ENCODE measurements around the gene VTN. TPM values are rescaled to one million over a fixed set of nuclear protein-coding genes. Genes with fewer than 3 reads are reported as not detected.

Gene VTN
- total and polyA plus RNA-seq, 4 experiments from 2014 or later, result 0.28 TPM; not detected in 3

DNA sequence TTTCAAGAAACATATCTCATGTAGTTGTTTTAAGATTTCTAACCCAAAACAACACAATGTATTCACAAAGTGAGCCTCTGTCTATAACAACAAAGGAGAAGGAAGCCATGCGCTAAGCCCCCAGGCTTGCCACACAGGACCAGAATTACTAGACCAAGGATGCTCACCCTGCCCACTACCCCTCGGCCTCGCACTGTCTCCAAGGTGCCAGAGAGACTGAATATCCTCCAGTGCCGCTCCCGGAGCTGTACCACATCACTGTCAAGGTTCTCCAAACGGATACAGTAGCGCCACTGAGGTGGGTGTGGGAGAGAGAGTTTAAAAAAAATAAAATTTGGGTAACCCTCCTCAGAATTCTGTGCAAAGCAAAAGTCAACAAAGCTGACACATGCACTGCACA is 19.8 kb downstream of the VTN start:
- no peak overlapping the region for H3K27ac Mint-ChIP-seq
- CTCF ChIA-PET (ENCODE audit: partially characterized antibody), result no interaction called here

DNA sequence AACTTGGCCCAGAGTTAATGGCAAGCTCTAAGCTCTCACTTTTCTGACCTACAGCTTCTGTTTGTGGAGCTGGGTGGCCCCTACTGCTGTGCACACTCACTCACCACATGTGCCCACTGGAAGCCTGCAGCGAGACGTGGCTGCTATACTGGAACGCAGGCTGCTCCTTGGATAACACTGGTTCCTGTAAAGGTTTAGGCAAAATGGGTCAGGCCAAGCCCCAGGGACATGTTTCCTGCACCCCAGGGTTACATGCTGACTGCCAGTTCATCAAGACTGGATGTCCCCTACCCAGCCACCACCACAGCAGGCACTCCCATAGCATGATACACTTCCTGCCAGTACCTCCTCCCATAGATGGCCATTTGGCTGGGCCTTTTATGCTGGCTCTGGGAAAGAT is 21.1 kb downstream of the VTN start:
- no peaks in the 10 kb centered on the region for H3K9me3 ChIP-seq (ENCODE audit: control insufficient read depth in 1 of 2, low read length in 2 of 2)
- peaks cover 72% of the 10 kb centered on the region for H3K36me3 ChIP-seq (ENCODE audit: insufficient read depth, low read length)
- H3K27me3 ChIP-seq (ENCODE audit: insufficient read depth, low read length), result no peaks in the 10 kb centered on the region
- H3K4me1 ChIP-seq (ENCODE audit: insufficient read depth, low read length), result no peaks in the 10 kb centered on the region
- no peak overlapping the region for H3K4me3 ChIP-seq (ENCODE audit: low read length in 2 of 2)
- peaks cover 53 to 80% of the 10 kb centered on the region in 2 donors for H3K36me3 Mint-ChIP-seq
- H3K27ac ChIP-seq (ENCODE audit: low read depth, low read length), result no peak overlapping the region
- POLR2A ChIA-PET (ENCODE audit: partially characterized antibody), result no interaction called here
- H3K4me1 Mint-ChIP-seq, result no peaks in the 10 kb centered on the region
- H3K9me3 Mint-ChIP-seq, result no peaks in the 10 kb centered on the region
- peak overlapping the region in 1 of 7 donors; percentile 46 for H3K27ac Mint-ChIP-seq
- no peaks in the 10 kb centered on the region for H3K27me3 Mint-ChIP-seq
- intact Hi-C loops (cut with micrococcal nuclease), result no loop called here
- no peak for DNase-seq
- CTCF ChIA-PET (ENCODE audit: partially characterized antibody), result interaction anchor here (0.9 kb wide), 1 partner anchor 543 kb away, joined by 3 read pairs; no protein-coding TSS in a partner anchor
- H3K4me3 Mint-ChIP-seq, result no peak overlapping the region

More for the DNA sequence above, 19.8 kb downstream of the VTN start:
- H3K9me3 ChIP-seq (ENCODE audit: control insufficient read depth in 1 of 2, low read length in 2 of 2), result no peaks in the 10 kb centered on the region
- Mint-ChIP-seq H3K9me3 (no peaks in the 10 kb centered on the region), H3K4me1 (peaks cover 0 to 7% (median 2%) of the 10 kb centered on the region in 4 donors), H3K36me3 (peaks cover 57 to 73% of the 10 kb centered on the region in 2 donors), H3K27me3 (no peaks in the 10 kb centered on the region), H3K4me3 (no peak overlapping the region)
- peaks cover 69% of the 10 kb centered on the region for H3K36me3 ChIP-seq (ENCODE audit: insufficient read depth, low read length)
- H3K4me3 ChIP-seq (ENCODE audit: low read length in 2 of 2), result no peak overlapping the region
- no peaks in the 10 kb centered on the region for H3K4me1 ChIP-seq (ENCODE audit: insufficient read depth, low read length)
- DNase-seq, result no peak
- no peak overlapping the region for H3K27ac ChIP-seq (ENCODE audit: low read depth, low read length)
- intact Hi-C loops (cut with micrococcal nuclease), result no loop called here
- H3K27me3 ChIP-seq (ENCODE audit: insufficient read depth, low read length), result no peaks in the 10 kb centered on the region
- POLR2A ChIA-PET (ENCODE audit: partially characterized antibody), result interaction anchor here (0.8 to 2.1 kb wide), 2 partner anchors 15 to 471 kb away, joined by 3 to 7 read pairs; partner anchors contain the start of genes IFT20 and TNFAIP1

DNA sequence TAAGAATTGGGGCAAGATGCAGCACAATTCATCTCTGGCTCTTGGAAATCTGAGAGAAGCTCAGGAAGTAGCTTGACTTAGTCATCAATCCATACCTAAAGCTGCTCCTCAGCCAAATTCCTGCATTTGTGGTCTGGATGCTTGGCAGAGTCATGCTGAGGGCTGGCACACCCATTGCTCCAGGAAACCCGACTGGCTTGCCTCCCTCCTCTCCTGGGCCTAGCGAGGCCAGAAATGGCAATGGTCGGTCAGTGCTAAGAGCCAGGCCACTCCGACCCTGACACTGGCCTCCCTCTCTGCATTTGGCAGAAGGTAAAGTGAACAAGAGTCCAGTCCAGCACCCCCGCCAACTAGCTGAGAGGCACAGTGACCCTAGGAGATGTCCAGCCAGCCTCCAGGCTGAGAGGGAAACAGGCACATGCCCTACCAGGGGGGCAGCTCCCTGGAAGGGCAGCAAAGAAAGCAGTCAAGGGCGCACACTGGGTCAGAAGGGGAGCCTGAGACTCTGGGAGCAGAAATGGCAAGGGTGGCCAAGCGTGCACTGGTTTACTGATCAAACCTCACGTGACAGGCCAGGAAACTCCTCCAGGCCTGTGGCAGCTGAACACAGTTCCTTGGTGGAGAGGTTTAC is 22.7 kb downstream of the VTN start:
- H3K4me3 ChIP-seq (ENCODE audit: low read length in 2 of 2), result no peak overlapping the region
- H3K9me3 ChIP-seq (ENCODE audit: control insufficient read depth in 1 of 2, low read length in 2 of 2), result no peaks in the 10 kb centered on the region
- DNase-seq, result no peak
- CTCF ChIA-PET (ENCODE audit: partially characterized antibody), result interaction anchor here (1.0 to 1.2 kb wide), 2 partner anchors 9 to 37 kb away, joined by 3 to 4 read pairs; no protein-coding TSS in a partner anchor
- H3K27ac Mint-ChIP-seq, result peak overlapping the region in 2 of 7 donors; percentile 29 to 48
- H3K4me3 Mint-ChIP-seq, result no peak overlapping the region
- no peaks in the 10 kb centered on the region for H3K27me3 ChIP-seq (ENCODE audit: insufficient read depth, low read length)
- intact Hi-C loops (cut with micrococcal nuclease), result no loop called here
- peaks cover 53 to 80% of the 10 kb centered on the region in 2 donors for H3K36me3 Mint-ChIP-seq
- POLR2A ChIA-PET (ENCODE audit: partially characterized antibody), result interaction anchor here (1.1 to 3.8 kb wide), 4 partner anchors 8 to 12 kb away, joined by 3 to 21 read pairs (median 10); partner anchors contain the start of genes IFT20, POLDIP2 and TNFAIP1
- no peaks in the 10 kb centered on the region for H3K9me3 Mint-ChIP-seq
- no peak overlapping the region for H3K27ac ChIP-seq (ENCODE audit: low read depth, low read length)
- no peaks in the 10 kb centered on the region for H3K27me3 Mint-ChIP-seq
- no peaks in the 10 kb centered on the region for H3K4me1 Mint-ChIP-seq
- no peaks in the 10 kb centered on the region for H3K4me1 ChIP-seq (ENCODE audit: insufficient read depth, low read length)
- peaks cover 74% of the 10 kb centered on the region for H3K36me3 ChIP-seq (ENCODE audit: insufficient read depth, low read length)

DNA sequence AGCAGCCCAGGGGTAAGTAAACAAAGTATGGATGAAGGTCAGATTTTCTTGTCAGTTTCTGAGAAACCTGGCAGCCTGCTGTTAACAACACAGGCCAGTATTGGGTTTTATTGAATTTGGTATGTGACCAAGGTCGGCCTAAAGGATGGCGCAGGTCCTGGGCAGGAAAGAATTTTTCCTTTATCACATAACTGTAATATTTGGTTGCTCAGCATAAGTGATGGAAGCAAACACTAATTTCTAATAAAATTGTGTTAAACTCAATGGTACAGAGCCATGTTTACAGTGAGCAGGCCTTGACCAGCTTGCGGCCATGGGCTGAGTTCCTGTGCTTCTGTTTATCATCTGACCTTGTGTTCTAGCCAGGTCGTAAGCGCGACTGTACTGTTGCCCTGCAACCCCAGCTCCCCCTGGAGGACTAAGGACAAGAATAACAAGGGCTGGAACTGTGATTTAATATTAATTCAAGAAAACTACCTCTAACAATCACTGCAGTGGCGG is 23.3 kb downstream of the VTN start:
- Histone ChIP-seq H3K9me3 (ENCODE audit: control insufficient read depth in 1 of 2, low read length in 2 of 2) (no peaks in the 10 kb centered on the region), H3K4me3 (ENCODE audit: low read length in 2 of 2) (no peak overlapping the region), H3K36me3 (ENCODE audit: insufficient read depth, low read length) (peaks cover 76% of the 10 kb centered on the region), H3K27ac (ENCODE audit: low read depth, low read length) (no peak overlapping the region), H3K27me3 (ENCODE audit: insufficient read depth, low read length) (no peaks in the 10 kb centered on the region), H3K4me1 (ENCODE audit: insufficient read depth, low read length) (no peaks in the 10 kb centered on the region)
- no peak for DNase-seq
- ChIA-PET POLR2A (ENCODE audit: partially characterized antibody) (interaction anchor here (1.1 to 3.8 kb wide), 4 partner anchors 9 to 11 kb away, joined by 3 to 21 read pairs (median 10); partner anchors contain the start of genes IFT20, POLDIP2 and TNFAIP1), CTCF (ENCODE audit: partially characterized antibody) (interaction anchor here (1.2 to 1.4 kb wide), 2 partner anchors 9 to 14 kb away, joined by 3 read pairs; no protein-coding TSS in a partner anchor)
- H3K4me1 Mint-ChIP-seq, result no peaks in the 10 kb centered on the region
- H3K9me3 Mint-ChIP-seq, result no peaks in the 10 kb centered on the region
- intact Hi-C loops (cut with micrococcal nuclease), result no loop called here
- H3K27me3 Mint-ChIP-seq, result no peaks in the 10 kb centered on the region
- H3K4me3 Mint-ChIP-seq, result no peak overlapping the region
- no peak overlapping the region for H3K27ac Mint-ChIP-seq
- H3K36me3 Mint-ChIP-seq, result peaks cover 54 to 82% of the 10 kb centered on the region in 2 donors

DNA sequence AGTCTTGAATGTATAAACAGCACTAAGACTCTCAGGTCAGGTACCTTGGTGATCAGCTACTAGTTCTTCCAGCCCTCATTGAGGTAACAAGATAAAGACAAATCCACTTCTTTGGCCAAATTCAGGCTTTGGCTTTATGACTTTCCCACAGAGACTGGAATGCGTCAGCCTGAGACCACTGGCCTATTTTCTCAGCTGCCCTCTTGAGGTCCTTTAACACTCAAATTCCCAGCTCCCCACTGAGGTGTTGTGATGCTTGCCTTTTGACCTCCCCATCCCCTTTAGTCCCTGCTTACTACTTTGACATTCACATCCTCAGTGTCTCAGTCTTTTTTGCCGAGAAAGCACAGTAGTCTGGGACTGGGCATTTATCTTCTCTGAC is 23.9 kb downstream of the VTN start:
- no peak for DNase-seq
- ChIA-PET POLR2A (ENCODE audit: partially characterized antibody) (interaction anchor here (3.8 kb wide), 2 partner anchors 11 kb away, joined by 17 to 21 read pairs; partner anchors contain the start of genes IFT20, POLDIP2 and TNFAIP1), CTCF (ENCODE audit: partially characterized antibody) (interaction anchor here (1.4 kb wide), 1 partner anchor 13 kb away, joined by 3 read pairs; no protein-coding TSS in a partner anchor)
- Histone ChIP-seq H3K4me1 (ENCODE audit: insufficient read depth, low read length) (no peaks in the 10 kb centered on the region), H3K36me3 (ENCODE audit: insufficient read depth, low read length) (peaks cover 76% of the 10 kb centered on the region), H3K9me3 (ENCODE audit: control insufficient read depth in 1 of 2, low read length in 2 of 2) (no peaks in the 10 kb centered on the region), H3K27me3 (ENCODE audit: insufficient read depth, low read length) (no peaks in the 10 kb centered on the region), H3K27ac (ENCODE audit: low read depth, low read length) (no peak overlapping the region), H3K4me3 (ENCODE audit: low read length in 2 of 2) (no peak overlapping the region)
- Mint-ChIP-seq H3K9me3 (no peaks in the 10 kb centered on the region), H3K4me3 (no peak overlapping the region), H3K27ac (peak overlapping the region in 2 of 7 donors; percentile 8 to 32), H3K36me3 (peaks cover 48 to 82% of the 10 kb centered on the region in 2 donors), H3K27me3 (no peaks in the 10 kb centered on the region), H3K4me1 (no peaks in the 10 kb centered on the region)
- intact Hi-C loops (cut with micrococcal nuclease), result no loop called here

DNA sequence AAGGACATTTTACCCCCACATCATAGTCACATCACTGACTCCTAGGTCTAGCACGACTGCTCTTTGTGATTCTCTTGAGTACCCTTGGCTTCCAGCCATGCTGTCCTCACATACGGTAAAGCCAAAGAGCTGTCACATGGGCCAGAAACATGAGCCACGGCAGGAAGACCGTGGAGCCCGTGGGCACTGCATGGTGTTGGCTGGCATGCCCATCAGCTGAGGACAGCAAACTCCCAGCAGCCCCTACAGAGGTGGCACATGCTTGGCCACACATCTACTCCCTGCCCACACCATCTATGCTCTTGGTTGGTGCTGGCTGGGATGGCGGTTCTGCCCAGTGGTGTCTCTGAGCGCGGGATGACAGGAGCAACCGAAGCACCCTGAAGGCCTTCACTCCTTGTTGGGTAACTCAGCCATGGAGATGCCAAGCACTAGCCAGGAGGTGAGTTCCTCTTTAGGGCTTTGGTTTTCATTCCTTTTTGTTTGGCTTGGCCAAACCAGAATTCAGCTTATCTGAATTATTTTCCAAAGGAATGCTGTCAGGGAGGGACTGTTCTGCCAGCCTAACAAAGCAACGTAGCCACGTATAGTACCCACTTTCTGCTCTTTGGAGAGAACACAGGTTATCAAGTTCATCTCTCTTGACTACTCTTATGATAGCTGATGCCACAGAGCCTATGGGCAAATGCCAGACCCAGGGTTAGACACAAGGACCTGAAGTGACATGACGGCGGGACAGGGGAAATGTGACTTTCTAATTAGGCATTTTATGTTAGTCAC is 24.5 kb downstream of the VTN start:
- intact Hi-C loops (cut with micrococcal nuclease), result no loop called here
- H3K9me3 ChIP-seq (ENCODE audit: control insufficient read depth in 1 of 2, low read length in 2 of 2), result no peaks in the 10 kb centered on the region
- no peaks in the 10 kb centered on the region for H3K27me3 Mint-ChIP-seq
- POLR2A ChIA-PET (ENCODE audit: partially characterized antibody), result interaction anchor here (3.8 kb wide), 2 partner anchors 10 to 12 kb away, joined by 17 to 21 read pairs; partner anchors contain the start of genes IFT20, POLDIP2 and TNFAIP1
- H3K9me3 Mint-ChIP-seq, result no peaks in the 10 kb centered on the region
- CTCF ChIA-PET (ENCODE audit: partially characterized antibody), result interaction anchor here (0.9 to 1.4 kb wide), 2 partner anchors 13 to 295 kb away, joined by 3 read pairs; no protein-coding TSS in a partner anchor
- H3K4me3 Mint-ChIP-seq, result no peak overlapping the region
- peak overlapping the region in 2 of 7 donors; percentile 8 to 32 for H3K27ac Mint-ChIP-seq
- DNase-seq, result no peak
- no peak overlapping the region for H3K27ac ChIP-seq (ENCODE audit: low read depth, low read length)
- H3K36me3 Mint-ChIP-seq, result peaks cover 42 to 77% of the 10 kb centered on the region in 2 donors
- no peak overlapping the region for H3K4me3 ChIP-seq (ENCODE audit: low read length in 2 of 2)
- H3K36me3 ChIP-seq (ENCODE audit: insufficient read depth, low read length), result peaks cover 77% of the 10 kb centered on the region
- H3K4me1 ChIP-seq (ENCODE audit: insufficient read depth, low read length), result no peaks in the 10 kb centered on the region
- no peaks in the 10 kb centered on the region for H3K4me1 Mint-ChIP-seq
- no peaks in the 10 kb centered on the region for H3K27me3 ChIP-seq (ENCODE audit: insufficient read depth, low read length)
